ENCODE data around the gene LRRK1. TPM values are rescaled to one million over a fixed set of nuclear protein-coding genes. Genes with fewer than 3 reads are reported as not detected.

Gene LRRK1
- total RNA-seq, 4 donors from 2014 or later = 2.6 to 36.6 (median 13.1) TPM

- DNase-seq = no peak
- H3K4me1 ChIP-seq = no peaks in the 10 kb centered on the region
- H3K27ac ChIP-seq = no peak overlapping the region
- no peaks in the 10 kb centered on the region for H3K27me3 ChIP-seq
- TF ChIP-seq POLR2A (IDR thresholded peaks at IDR 0.05) = no peak
- TF ChIP-seq CTCF (IDR thresholded peaks at IDR 0.05) = no peak
- no peaks in the 10 kb centered on the region for H3K9me3 ChIP-seq
- H3K4me3 ChIP-seq = no peak overlapping the region
- intact Hi-C loops (cut with DNase I; ENCODE audit: low total_unique reads) = no loop called here
- H3K36me3 ChIP-seq = no peaks in the 10 kb centered on the region
These were observed 54.4 kb downstream of the LRRK1 start for GRCh38 chr15:100973351-100974111.

- Histone ChIP-seq H3K4me1 (no peaks in the 10 kb centered on the region), H3K36me3 (no peaks in the 10 kb centered on the region), H3K9me3 (no peaks in the 10 kb centered on the region), H3K27ac (no peak overlapping the region), H3K27me3 (no peaks in the 10 kb centered on the region), H3K4me3 (no peak overlapping the region)
- no peak for DNase-seq
- TF ChIP-seq POLR2A (IDR thresholded peaks at IDR 0.05) = no peak
- TF ChIP-seq CTCF (IDR thresholded peaks at IDR 0.05) = no peak
- intact Hi-C loops (cut with DNase I; ENCODE audit: low total_unique reads) = no loop called here
These were observed 55.9 kb downstream of the LRRK1 start for GRCh38 chr15:100975043-100975442.

GRCh38 chr15:100980410-100981046, 61.4 kb downstream of the LRRK1 start:
- no peaks in the 10 kb centered on the region for H3K27me3 ChIP-seq
- H3K4me1 ChIP-seq = no peaks in the 10 kb centered on the region
- H3K4me3 ChIP-seq = no peak overlapping the region
- H3K9me3 ChIP-seq = no peaks in the 10 kb centered on the region
- H3K36me3 ChIP-seq = no peaks in the 10 kb centered on the region
- intact Hi-C loops (cut with DNase I; ENCODE audit: low total_unique reads) = no loop called here
- TF ChIP-seq POLR2A (IDR thresholded peaks at IDR 0.05) (no peak), CTCF (IDR thresholded peaks at IDR 0.05) (no peak)
- no peak for DNase-seq
- H3K27ac ChIP-seq = no peak overlapping the region

- Histone ChIP-seq H3K27ac (no peak overlapping the region), H3K4me3 (no peak overlapping the region), H3K27me3 (no peaks in the 10 kb centered on the region), H3K4me1 (no peaks in the 10 kb centered on the region), H3K9me3 (no peaks in the 10 kb centered on the region), H3K36me3 (no peaks in the 10 kb centered on the region)
- intact Hi-C loops (cut with DNase I; ENCODE audit: low total_unique reads) = no loop called here
- no peak for DNase-seq
- TF ChIP-seq CTCF (IDR thresholded peaks at IDR 0.05) = no peak
- no peak for TF ChIP-seq POLR2A (IDR thresholded peaks at IDR 0.05)
These were observed 61.9 kb downstream of the LRRK1 start for GRCh38 chr15:100981086-100981485.

GRCh38 chr15:100983221-100983620, 64.1 kb downstream of the LRRK1 start:
- no peaks in the 10 kb centered on the region for H3K27me3 ChIP-seq
- no peaks in the 10 kb centered on the region for H3K4me1 ChIP-seq
- no peak for DNase-seq
- no peak overlapping the region for H3K4me3 ChIP-seq
- no peaks in the 10 kb centered on the region for H3K36me3 ChIP-seq
- TF ChIP-seq CTCF (IDR thresholded peaks at IDR 0.05) (no peak), POLR2A (IDR thresholded peaks at IDR 0.05) (no peak)
- no peaks in the 10 kb centered on the region for H3K9me3 ChIP-seq
- intact Hi-C loops (cut with DNase I; ENCODE audit: low total_unique reads) = no loop called here
- H3K27ac ChIP-seq = no peak overlapping the region

Measured in uterus (tissue), 4 donors.